Subcutaneous adipose tissue (tissue), 4 donors: Measurements from ENCODE around the gene ABHD16A. TPM values are rescaled to one million over a fixed set of nuclear protein-coding genes. Genes with fewer than 3 reads are reported as not detected.

Experiments
- total RNA-seq, 4 donors: library from RNA; depleted of rRNA; stranded (reverse); fragments of >200 nt; gene quantifications; one replicate each; pipeline ENCODE4 v1.1.0, GENCODE V29; 2016
- TF ChIP-seq, protein P1 (sequence below): fragments of 450-650 bp; IDR thresholded peaks from one replicate; pipeline ENCODE4 v1.5.1; 2016; ENCODE audit warnings: low read depth, mild to moderate bottlenecking, control low read depth, antibody characterized with exemption, moderate library complexity

The ABHD16A gene
- total RNA-seq, 4 donors from 2014 or later, result 29.2 to 45.1 (median 35.6) TPM

DNA sequence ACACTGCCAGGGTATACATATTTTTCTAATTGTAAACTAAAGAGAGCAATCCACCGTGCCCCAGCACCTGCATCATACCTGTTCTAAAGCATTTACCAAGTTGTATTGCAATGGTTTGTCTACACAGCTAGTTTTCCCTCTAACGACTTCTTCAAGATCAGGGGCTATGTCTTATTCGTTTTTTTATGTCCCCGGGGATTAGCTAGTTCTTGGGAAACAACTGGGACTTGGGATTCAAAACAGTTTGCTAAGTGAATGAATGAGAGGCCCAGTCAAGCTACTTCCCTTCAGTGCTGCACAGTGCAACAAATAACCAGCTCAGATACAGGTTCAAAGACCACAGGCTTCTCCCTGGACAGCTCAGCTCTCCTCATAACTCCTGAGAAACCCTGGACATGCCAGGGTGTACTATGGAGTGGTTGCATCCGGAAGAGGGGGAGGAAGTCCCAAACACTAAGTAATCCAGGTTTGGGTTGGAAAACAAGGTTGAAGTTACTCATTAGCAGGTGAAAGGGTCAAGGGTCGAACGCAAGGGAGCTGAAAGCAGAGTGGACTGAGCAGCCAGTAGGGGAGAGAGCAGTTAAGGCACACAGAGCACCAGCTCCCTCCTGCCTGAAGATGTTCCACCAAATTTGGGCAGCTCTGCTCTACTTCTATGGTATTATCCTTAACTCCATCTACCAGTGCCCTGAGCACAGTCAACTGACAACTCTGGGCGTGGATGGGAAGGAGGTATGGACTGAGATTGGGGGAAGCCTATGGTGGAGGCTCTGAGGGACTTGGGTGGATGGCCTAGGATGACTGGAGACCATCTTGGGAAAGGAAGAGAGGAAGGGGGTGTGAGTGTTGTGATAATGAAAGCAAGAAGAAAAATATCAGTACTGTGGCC, 47.5 kb downstream of the ABHD16A start, which contains the start of gene APOM:
APOM (plus strand) TSS at position 546 of the 889 bp plus-strand sequence; CDS start at position 619, 73 bp downstream.
- TF ChIP-seq, protein P1, sequence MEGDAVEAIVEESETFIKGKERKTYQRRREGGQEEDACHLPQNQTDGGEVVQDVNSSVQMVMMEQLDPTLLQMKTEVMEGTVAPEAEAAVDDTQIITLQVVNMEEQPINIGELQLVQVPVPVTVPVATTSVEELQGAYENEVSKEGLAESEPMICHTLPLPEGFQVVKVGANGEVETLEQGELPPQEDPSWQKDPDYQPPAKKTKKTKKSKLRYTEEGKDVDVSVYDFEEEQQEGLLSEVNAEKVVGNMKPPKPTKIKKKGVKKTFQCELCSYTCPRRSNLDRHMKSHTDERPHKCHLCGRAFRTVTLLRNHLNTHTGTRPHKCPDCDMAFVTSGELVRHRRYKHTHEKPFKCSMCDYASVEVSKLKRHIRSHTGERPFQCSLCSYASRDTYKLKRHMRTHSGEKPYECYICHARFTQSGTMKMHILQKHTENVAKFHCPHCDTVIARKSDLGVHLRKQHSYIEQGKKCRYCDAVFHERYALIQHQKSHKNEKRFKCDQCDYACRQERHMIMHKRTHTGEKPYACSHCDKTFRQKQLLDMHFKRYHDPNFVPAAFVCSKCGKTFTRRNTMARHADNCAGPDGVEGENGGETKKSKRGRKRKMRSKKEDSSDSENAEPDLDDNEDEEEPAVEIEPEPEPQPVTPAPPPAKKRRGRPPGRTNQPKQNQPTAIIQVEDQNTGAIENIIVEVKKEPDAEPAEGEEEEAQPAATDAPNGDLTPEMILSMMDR, result no peak

DNA sequence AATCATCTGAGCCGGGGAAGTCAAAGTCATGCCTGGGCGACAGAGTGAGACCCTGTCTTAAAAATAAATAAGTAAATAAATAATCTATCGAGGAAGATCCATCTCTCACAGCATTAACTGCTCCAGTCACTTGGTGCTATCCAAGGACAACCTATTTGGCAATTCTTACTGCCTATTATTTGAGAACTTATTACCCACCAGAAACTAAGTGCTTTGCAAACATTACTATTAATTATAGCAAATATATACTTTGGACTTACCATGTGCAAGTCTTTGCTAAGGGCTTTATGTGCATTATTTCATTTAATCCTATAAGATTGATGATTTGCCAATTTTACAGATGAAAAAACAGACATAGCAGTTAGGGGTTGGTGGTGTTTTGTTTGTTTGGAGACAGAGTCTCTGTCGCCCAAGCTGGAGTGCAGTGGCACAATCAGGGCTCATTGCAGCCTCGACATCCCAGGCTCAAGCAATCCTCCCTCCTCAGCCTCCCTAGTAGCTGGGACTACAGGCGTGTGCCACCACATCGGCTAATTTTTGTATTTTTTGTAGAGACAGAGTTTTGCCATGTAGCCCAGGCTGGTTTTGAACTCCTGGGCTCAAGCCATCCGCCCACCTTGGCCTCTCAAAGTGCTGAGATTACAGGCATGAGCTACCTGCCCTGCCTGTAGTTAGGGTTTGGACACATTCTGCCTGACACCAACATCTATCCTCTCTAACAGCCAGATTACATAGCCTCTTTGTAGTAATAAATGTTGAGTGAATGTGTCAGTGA, 48.4 kb downstream of the ABHD16A start:
- TF ChIP-seq, protein P1, result no peak

DNA sequence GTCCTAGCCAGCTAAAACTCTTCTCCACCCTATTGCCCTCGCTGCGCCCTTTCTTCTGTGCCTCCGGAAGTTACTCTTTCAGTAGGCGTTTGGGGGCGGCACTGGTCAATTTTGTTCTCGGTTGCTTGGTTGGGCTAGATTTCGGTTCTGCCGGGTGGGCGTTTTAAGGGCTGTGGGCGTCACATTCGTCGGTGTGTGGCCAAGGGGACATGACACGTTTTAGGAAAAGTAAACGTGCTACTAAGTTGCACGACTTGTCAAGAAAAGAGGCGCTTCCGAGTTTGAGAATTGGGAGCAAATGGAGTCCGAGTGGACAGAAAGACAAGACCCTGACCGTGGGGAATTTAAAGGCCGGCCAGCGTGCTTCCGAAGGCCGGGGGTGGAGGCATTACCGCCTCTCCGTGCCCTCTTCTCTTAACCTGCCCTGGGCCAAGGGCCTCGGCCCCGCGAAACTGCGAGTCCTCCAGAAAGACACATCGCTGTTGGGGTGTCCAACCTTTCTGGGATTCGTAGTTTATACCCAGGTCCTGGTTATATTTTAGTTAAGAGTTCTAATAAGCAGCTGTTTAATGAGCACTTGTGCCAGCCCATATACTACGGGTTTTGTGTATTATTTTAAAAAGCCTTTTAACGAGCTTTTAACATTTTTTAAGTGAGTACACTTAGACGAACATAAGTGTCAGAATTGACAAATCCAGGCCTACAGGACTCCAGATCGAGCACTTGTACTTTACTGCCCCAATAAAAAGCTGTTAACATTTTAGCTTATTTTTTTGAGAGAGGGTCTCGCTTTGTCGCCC, 50.0 kb downstream of the ABHD16A start:
- TF ChIP-seq, protein P1, result no peak

DNA sequence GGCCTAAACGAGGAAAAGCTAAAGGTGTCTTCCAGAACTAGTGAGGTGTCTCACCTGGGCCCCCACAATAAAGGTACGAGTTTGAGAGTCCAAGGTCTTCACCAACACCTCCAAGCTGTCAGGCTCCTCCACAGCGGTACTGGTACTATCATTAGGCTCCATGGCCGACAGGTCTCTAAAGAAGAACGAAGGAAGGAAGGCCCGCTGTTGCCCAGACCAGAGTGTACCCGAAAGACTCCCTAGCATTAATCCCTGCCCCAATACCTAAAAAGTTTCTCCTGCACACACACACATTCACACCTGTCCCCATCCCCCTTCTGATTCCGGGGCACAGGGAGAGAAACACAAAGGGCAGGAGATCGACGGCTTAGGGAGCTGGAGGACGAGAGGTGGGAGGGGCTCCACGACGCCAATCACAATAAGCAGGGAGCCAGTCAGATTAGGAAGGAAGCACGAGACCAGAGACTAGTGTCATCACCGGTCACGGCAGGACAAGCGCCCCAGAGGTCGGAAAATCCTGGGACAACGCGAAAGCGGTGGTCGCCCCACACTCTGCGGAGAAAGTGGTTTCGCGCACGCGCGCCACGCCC, 51.4 kb downstream of the ABHD16A start:
- TF ChIP-seq, protein P1, result no peak

DNA sequence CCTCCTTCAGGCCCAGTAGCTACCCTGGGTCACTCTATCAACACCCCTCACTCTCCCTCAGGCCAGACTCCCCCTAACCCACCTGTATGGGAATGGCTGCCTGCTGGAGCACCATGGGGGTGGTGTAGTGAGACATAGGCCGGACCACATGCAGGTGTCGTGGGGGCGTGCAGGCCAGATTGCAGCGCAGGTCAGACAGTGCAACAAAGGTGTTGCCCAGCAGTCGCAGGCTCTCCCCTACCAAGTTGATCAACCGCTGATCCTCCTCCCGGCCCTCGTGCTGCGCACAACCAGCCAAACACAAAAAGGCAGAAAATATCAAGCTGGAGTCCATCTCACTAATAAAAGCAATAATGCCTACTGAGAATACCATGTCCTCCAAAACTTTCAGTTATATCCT, 57.8 kb downstream of the ABHD16A start:
- TF ChIP-seq, protein P1, result no peak

DNA sequence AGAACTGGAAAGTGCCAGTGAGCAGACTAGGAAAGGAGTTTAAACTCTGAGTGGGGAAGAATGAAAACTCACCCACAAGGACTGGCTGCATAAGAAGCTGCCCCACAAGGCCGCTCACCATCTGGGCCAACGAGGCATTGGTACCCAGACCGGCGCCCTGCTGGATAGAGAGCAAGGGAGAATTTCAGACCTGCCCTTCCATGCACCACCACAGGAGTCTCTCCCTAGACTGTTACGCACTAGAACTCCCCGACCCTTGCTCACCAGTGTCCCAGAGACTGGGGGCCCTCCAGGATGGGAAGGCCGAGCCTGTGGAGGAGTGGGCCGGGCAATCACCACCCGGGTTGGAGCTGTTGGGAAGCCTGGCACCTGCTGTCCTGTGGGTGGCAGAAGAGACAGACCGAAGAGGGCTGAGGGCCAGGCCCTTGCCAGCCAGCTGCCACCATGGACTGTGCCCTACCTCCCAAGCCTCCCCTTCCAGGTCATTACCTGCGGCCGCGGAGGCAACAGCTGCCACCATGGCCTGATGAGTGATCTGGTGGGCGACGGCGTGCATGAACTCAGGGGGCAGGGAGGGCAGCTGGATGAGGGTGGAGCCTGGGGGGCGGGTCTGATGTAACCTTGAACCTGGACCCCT, 59.2 kb downstream of the ABHD16A start:
- TF ChIP-seq, protein P1, result no peak
